Mesenchymal stem cell (in vitro differentiated cells and primary cell): ENCODE results near the gene ULK4.

ENCODE experiments used
- DNase-seq: peaks from one replicate; pipeline ENCODE4 v3.0.0-alpha.2; 2013
- H2AFZ ChIP-seq: one replicate; pipeline ENCODE4 v1.6.1; 2013; ENCODE audit warnings: low read depth, mild to moderate bottlenecking, control low read depth, inconsistent platforms, low read length, moderate library complexity
- H2AK5ac ChIP-seq: 2 replicates; pipeline ENCODE4 v1.6.1; 2013; ENCODE audit warnings: low read length, moderate library complexity, mild to moderate bottlenecking, inconsistent platforms; ENCODE audit not compliant: severe bottlenecking
- H2BK120ac ChIP-seq: one replicate; pipeline ENCODE4 v1.6.1; 2013; ENCODE audit warnings: low read depth, mild to moderate bottlenecking, inconsistent platforms, low read length, moderate library complexity
- H2BK12ac ChIP-seq, 2 experiments: one replicate each; pipeline ENCODE4 v1.6.1; 2013; ENCODE audit warnings: inconsistent platforms in 2 of 2, low read length in 2 of 2, mild to moderate bottlenecking in 2 of 2, moderate library complexity in 2 of 2, control low read depth in 1 of 2
- H2BK15ac ChIP-seq: one replicate; pipeline ENCODE4 v1.6.1; 2013; ENCODE audit warnings: mild to moderate bottlenecking, low read depth, inconsistent platforms; ENCODE audit not compliant: poor library complexity, severe bottlenecking
- H2BK5ac ChIP-seq: 2 replicates; pipeline ENCODE4 v1.6.1; 2013; ENCODE audit warnings: low read depth, mild to moderate bottlenecking, low read length, control low read depth, inconsistent platforms; ENCODE audit not compliant: poor library complexity, severe bottlenecking
- H3K14ac ChIP-seq, 2 experiments: one replicate each; pipeline ENCODE4 v1.6.1; 2013; ENCODE audit warnings: inconsistent platforms in 2 of 2, low read length in 2 of 2, control low read depth in 1 of 2, mild to moderate bottlenecking in 1 of 2, moderate library complexity in 1 of 2
- H3K18ac ChIP-seq, 2 experiments: one replicate each; pipeline ENCODE4 v1.6.1; 2013; ENCODE audit warnings: inconsistent platforms in 2 of 2, low read length in 2 of 2, control low read depth in 1 of 2, low read depth in 1 of 2, mild to moderate bottlenecking in 1 of 2
- H3K23ac ChIP-seq, 2 experiments: one replicate each; pipeline ENCODE4 v1.6.1; 2013; ENCODE audit warnings: inconsistent platforms in 2 of 2, low read length in 2 of 2, mild to moderate bottlenecking in 2 of 2, moderate library complexity in 2 of 2, control low read depth in 1 of 2
- H3K27ac ChIP-seq: 2 replicates; pipeline ENCODE4 v1.5.1; 2013; ENCODE audit warnings: mild to moderate bottlenecking, moderate library complexity, low read length, control low read depth, inconsistent platforms; ENCODE audit not compliant: poor library complexity, severe bottlenecking
- H3K27me3 ChIP-seq, 2 experiments: 2 replicates each; pipeline versions ENCODE4 v1.6.1 to v1.7.0; 2013; ENCODE audit warnings: low read length in 2 of 2, mild to moderate bottlenecking in 2 of 2, moderate library complexity in 2 of 2, control low read depth in 1 of 2, inconsistent platforms in 1 of 2; ENCODE audit not compliant: control insufficient read depth in 1 of 2, insufficient read depth in 1 of 2
- H3K36me3 ChIP-seq, 2 experiments: 2 replicates each; pipeline versions ENCODE4 v1.6.1 to v1.7.0; 2013; ENCODE audit warnings: low read length in 2 of 2, control low read depth in 1 of 2, inconsistent platforms in 1 of 2, low read depth in 1 of 2, mild to moderate bottlenecking in 1 of 2; ENCODE audit not compliant: insufficient read depth in 2 of 2, control insufficient read depth in 1 of 2
- H3K4ac ChIP-seq, 2 experiments: one replicate each; pipeline ENCODE4 v1.6.1; 2013; ENCODE audit warnings: inconsistent platforms in 2 of 2, low read length in 2 of 2, mild to moderate bottlenecking in 2 of 2, moderate library complexity in 2 of 2, control low read depth in 1 of 2, low read depth in 1 of 2
- H3K4me1 ChIP-seq: 2 replicates; pipeline ENCODE4 v1.6.1; 2013; ENCODE audit warnings: low read depth, low read length, control low read depth; ENCODE audit not compliant: control insufficient read depth, insufficient read depth
- H3K4me2 ChIP-seq: 2 replicates; pipeline ENCODE4 v1.6.1; 2013; ENCODE audit warnings: low read length, mild to moderate bottlenecking, inconsistent platforms; ENCODE audit not compliant: poor library complexity, severe bottlenecking
- H3K4me3 ChIP-seq, 2 experiments: 2 replicates each; pipeline versions ENCODE4 v1.5.1 to v1.7.0; 2013; ENCODE audit warnings: low read length in 2 of 2, mild to moderate bottlenecking in 2 of 2, control low read depth in 1 of 2, low read depth in 1 of 2; ENCODE audit not compliant: insufficient read depth in 1 of 2
- H3K79me1 ChIP-seq: replicated peaks from 2 replicates; pipeline ENCODE4 v1.6.1; 2013; ENCODE audit warnings: mild to moderate bottlenecking, control low read depth, low read length, inconsistent platforms; ENCODE audit not compliant: poor library complexity, severe bottlenecking
- H3K9ac ChIP-seq: 2 replicates; pipeline ENCODE4 v1.7.0; 2013; ENCODE audit warnings: mild to moderate bottlenecking, low read length, moderate library complexity
- H3K9me3 ChIP-seq: 2 replicates; pipeline ENCODE4 v1.7.0; 2013; ENCODE audit warnings: mild to moderate bottlenecking, low read length; ENCODE audit not compliant: control insufficient read depth
- H4K8ac ChIP-seq: one replicate; pipeline ENCODE4 v1.6.1; 2013; ENCODE audit warnings: inconsistent platforms, mild to moderate bottlenecking, low read length, moderate library complexity
- H4K91ac ChIP-seq: one replicate; pipeline ENCODE4 v1.6.1; 2013; ENCODE audit warnings: mild to moderate bottlenecking, low read length, inconsistent platforms
- WGBS: methylation state at CpG from one replicate; pipeline ENCODE4 v1.1.7; 2013; ENCODE audit warnings: mixed read lengths; 5-methylcytosine and 5-hydroxymethylcytosine counted together

ULK4 gene

GRCh38 chr3:41673650-41674049, 288.3 kb downstream of the ULK4 start:
- H3K4ac ChIP-seq: no peak overlapping the region
- H3K9ac ChIP-seq: no peak overlapping the region
- H3K79me1 ChIP-seq: no peaks in the 10 kb centered on the region
- H3K9me3 ChIP-seq: peaks cover 15% of the 10 kb centered on the region
- no peak overlapping the region for H3K4me3 ChIP-seq
- H3K23ac ChIP-seq: no peak overlapping the region
- H3K14ac ChIP-seq: no peak overlapping the region
- WGBS: 88% methylated on average over 1 of the region's 2 CpGs
- no peak overlapping the region for H2BK120ac ChIP-seq
- no peak overlapping the region for H2AFZ ChIP-seq
- H3K18ac ChIP-seq: no peak overlapping the region
- H3K4me1 ChIP-seq: no peaks in the 10 kb centered on the region
- H4K91ac ChIP-seq: no peak overlapping the region
- H2BK5ac ChIP-seq: no peak overlapping the region
- no peak overlapping the region for H3K4me2 ChIP-seq
- H3K27me3 ChIP-seq: no peaks in the 10 kb centered on the region
- no peaks in the 10 kb centered on the region for H3K36me3 ChIP-seq
- no peak overlapping the region for H4K8ac ChIP-seq
- no peak overlapping the region for H3K27ac ChIP-seq
- peak; percentile 15 for DNase-seq
- no peak overlapping the region for H2BK12ac ChIP-seq
- no peak overlapping the region for H2BK15ac ChIP-seq
- no peak overlapping the region for H2AK5ac ChIP-seq

- H3K14ac ChIP-seq: no peak overlapping the region
- DNase-seq: no peak
- no peak overlapping the region for H3K4me3 ChIP-seq
- peaks cover 23% of the 10 kb centered on the region for H3K9me3 ChIP-seq
- H2AFZ ChIP-seq: no peak overlapping the region
- H4K8ac ChIP-seq: no peak overlapping the region
- no peak overlapping the region for H3K18ac ChIP-seq
- H4K91ac ChIP-seq: no peak overlapping the region
- H2BK12ac ChIP-seq: no peak overlapping the region
- no peaks in the 10 kb centered on the region for H3K4me1 ChIP-seq
- H2BK5ac ChIP-seq: no peak overlapping the region
- H3K9ac ChIP-seq: no peak overlapping the region
- H3K27me3 ChIP-seq: no peaks in the 10 kb centered on the region
- no peak overlapping the region for H3K23ac ChIP-seq
- no peak overlapping the region for H2BK120ac ChIP-seq
- H3K27ac ChIP-seq: no peak overlapping the region
- no peak overlapping the region for H3K4ac ChIP-seq
- no peak overlapping the region for H2AK5ac ChIP-seq
- no peak overlapping the region for H2BK15ac ChIP-seq
- no peaks in the 10 kb centered on the region for H3K79me1 ChIP-seq
- no peak overlapping the region for H3K4me2 ChIP-seq
- peaks cover 4 to 5% of the 10 kb centered on the region in 2 experiments for H3K36me3 ChIP-seq
These were observed 293.5 kb downstream of the ULK4 start for GRCh38 chr3:41668379-41668778.

GRCh38 chr3:41662288-41662687, 299.6 kb downstream of the ULK4 start:
- no peak overlapping the region for H2BK5ac ChIP-seq
- no peaks in the 10 kb centered on the region for H3K27me3 ChIP-seq
- H3K36me3 ChIP-seq: peaks cover 4 to 8% of the 10 kb centered on the region in 2 experiments
- H3K79me1 ChIP-seq: no peaks in the 10 kb centered on the region
- no peak overlapping the region for H2BK12ac ChIP-seq
- DNase-seq: no peak
- H3K18ac ChIP-seq: no peak overlapping the region
- no peak overlapping the region for H2BK120ac ChIP-seq
- H3K23ac ChIP-seq: no peak overlapping the region
- peaks cover 11% of the 10 kb centered on the region for H3K9me3 ChIP-seq
- H3K9ac ChIP-seq: peak overlapping the region; percentile 56
- no peak overlapping the region for H2BK15ac ChIP-seq
- H3K14ac ChIP-seq: no peak overlapping the region
- H4K8ac ChIP-seq: no peak overlapping the region
- H3K4ac ChIP-seq: no peak overlapping the region
- no peak overlapping the region for H4K91ac ChIP-seq
- H3K4me3 ChIP-seq: no peak overlapping the region
- 75% methylated on average over 1 of the region's 4 CpGs for WGBS
- H2AFZ ChIP-seq: no peak overlapping the region
- no peak overlapping the region for H3K27ac ChIP-seq
- no peak overlapping the region for H2AK5ac ChIP-seq
- H3K4me1 ChIP-seq: no peaks in the 10 kb centered on the region
- no peak overlapping the region for H3K4me2 ChIP-seq

DNA sequence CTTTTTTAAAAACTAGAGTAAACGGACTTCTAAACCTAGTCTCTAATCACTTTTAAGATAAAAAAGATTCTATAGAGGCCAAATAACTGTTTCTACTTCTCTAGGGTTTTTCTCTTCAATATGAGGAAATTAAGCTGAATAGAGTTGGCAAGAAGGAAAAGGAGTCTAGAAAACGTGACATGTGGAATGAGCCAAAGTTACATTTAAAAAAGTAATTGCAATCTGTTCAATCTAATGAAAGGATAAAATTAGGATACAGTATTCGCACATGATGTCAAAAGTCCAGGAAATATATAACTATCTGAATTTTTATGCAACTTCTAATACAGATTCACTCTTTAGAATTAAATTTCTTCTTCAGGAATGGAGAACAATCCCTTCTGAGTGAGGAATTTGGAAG, 300.1 kb downstream of the ULK4 start:
- DNase-seq: no peak
- Histone ChIP-seq H3K4me1 (no peaks in the 10 kb centered on the region), H3K4me2 (no peak overlapping the region), H3K27me3 (no peaks in the 10 kb centered on the region), H2AFZ (no peak overlapping the region), H2BK12ac (no peak overlapping the region), H3K9ac (no peak overlapping the region), H3K36me3 (peaks cover 4 to 8% of the 10 kb centered on the region in 2 experiments), H3K18ac (no peak overlapping the region), H3K27ac (no peak overlapping the region), H3K79me1 (no peaks in the 10 kb centered on the region), H2BK120ac (no peak overlapping the region), H2AK5ac (no peak overlapping the region), H2BK15ac (no peak overlapping the region), H2BK5ac (no peak overlapping the region), H3K4ac (no peak overlapping the region), H3K4me3 (no peak overlapping the region), H4K8ac (no peak overlapping the region), H4K91ac (no peak overlapping the region), H3K23ac (no peak overlapping the region), H3K9me3 (peaks cover 11% of the 10 kb centered on the region), H3K14ac (no peak overlapping the region)
- WGBS: 86% methylated on average over 1 of the region's 3 CpGs
